IPS-15b (cell line): ENCODE data around the gene OR1I1.

Experiments
- H3K27me3 ChIP-seq: one replicate; pipeline ENCODE4 v1.6.1; 2013; ENCODE audit warnings: low read length; ENCODE audit not compliant: control insufficient read depth, insufficient read depth
- H3K36me3 ChIP-seq: one replicate; pipeline ENCODE4 v1.6.1; 2013; ENCODE audit warnings: low read length; ENCODE audit not compliant: control insufficient read depth, insufficient read depth
- H3K4me1 ChIP-seq: one replicate; pipeline ENCODE4 v1.6.1; 2013; ENCODE audit warnings: mild to moderate bottlenecking, low read length; ENCODE audit not compliant: control insufficient read depth, insufficient read depth
- H3K4me3 ChIP-seq: one replicate; pipeline ENCODE4 v1.5.1; 2013; ENCODE audit warnings: low read depth, low read length
- H3K9ac ChIP-seq: one replicate; pipeline ENCODE4 v1.6.1; 2013; ENCODE audit warnings: low read depth, mild to moderate bottlenecking, low read length
- H3K9me3 ChIP-seq: one replicate; pipeline ENCODE4 v1.6.1; 2013; ENCODE audit warnings: mild to moderate bottlenecking, low read length; ENCODE audit not compliant: control insufficient read depth, insufficient read depth

Gene OR1I1

GRCh38 chr19:15081911-15082310, at the start of gene OR1I1:
OR1I1 (plus strand) TSS chr19:15082211; CDS start chr19:15087066, 4,855 bp downstream.
- H3K4me1 ChIP-seq: no peaks in the 10 kb centered on the region
- no peak within 1 kb of the TSS for H3K9ac ChIP-seq
- H3K9me3 ChIP-seq: no peaks in the 10 kb centered on the region
- no peak within 1 kb of the TSS for H3K4me3 ChIP-seq
- no peaks in the 10 kb centered on the region for H3K36me3 ChIP-seq
- H3K27me3 ChIP-seq: peaks cover 6% of the 10 kb centered on the region

- H3K36me3 ChIP-seq: no peaks in the 10 kb centered on the region
- H3K4me3 ChIP-seq: no peak overlapping the region
- H3K9me3 ChIP-seq: no peaks in the 10 kb centered on the region
- no peaks in the 10 kb centered on the region for H3K4me1 ChIP-seq
- H3K27me3 ChIP-seq: no peaks in the 10 kb centered on the region
- H3K9ac ChIP-seq: no peak overlapping the region
Measured at GRCh38 chr19:15035795-15036311, 46.2 kb upstream of the OR1I1 start.

- Histone ChIP-seq H3K4me3 (no peak overlapping the region), H3K4me1 (no peaks in the 10 kb centered on the region), H3K9ac (no peak overlapping the region), H3K36me3 (no peaks in the 10 kb centered on the region), H3K9me3 (no peaks in the 10 kb centered on the region), H3K27me3 (no peaks in the 10 kb centered on the region)
Measured at GRCh38 chr19:15037586-15037985, 44.4 kb upstream of the OR1I1 start.

GRCh38 chr19:15038294-15038693, 43.7 kb upstream of the OR1I1 start:
- Histone ChIP-seq H3K27me3 (no peaks in the 10 kb centered on the region), H3K9me3 (no peaks in the 10 kb centered on the region), H3K36me3 (no peaks in the 10 kb centered on the region), H3K4me1 (no peaks in the 10 kb centered on the region), H3K4me3 (no peak overlapping the region), H3K9ac (no peak overlapping the region)

GRCh38 chr19:15042003-15042402, 40.0 kb upstream of the OR1I1 start:
- H3K27me3 ChIP-seq: no peaks in the 10 kb centered on the region

GRCh38 chr19:15042826-15043225, 39.2 kb upstream of the OR1I1 start:
- Histone ChIP-seq H3K4me1 (no peaks in the 10 kb centered on the region), H3K36me3 (no peaks in the 10 kb centered on the region), H3K9me3 (no peaks in the 10 kb centered on the region), H3K27me3 (no peaks in the 10 kb centered on the region), H3K4me3 (no peak overlapping the region), H3K9ac (no peak overlapping the region)

More at GRCh38 chr19:15042003-15042402, 40.0 kb upstream of the OR1I1 start:
- no peaks in the 10 kb centered on the region for H3K36me3 ChIP-seq
- H3K4me3 ChIP-seq: no peak overlapping the region
- H3K4me1 ChIP-seq: no peaks in the 10 kb centered on the region
- no peak overlapping the region for H3K9ac ChIP-seq
- no peaks in the 10 kb centered on the region for H3K9me3 ChIP-seq

GRCh38 chr19:15045506-15045905, 36.5 kb upstream of the OR1I1 start:
- Histone ChIP-seq H3K36me3 (no peaks in the 10 kb centered on the region), H3K4me3 (no peak overlapping the region), H3K9me3 (no peaks in the 10 kb centered on the region), H3K9ac (no peak overlapping the region), H3K27me3 (no peaks in the 10 kb centered on the region), H3K4me1 (no peaks in the 10 kb centered on the region)

- no peaks in the 10 kb centered on the region for H3K27me3 ChIP-seq
- no peaks in the 10 kb centered on the region for H3K36me3 ChIP-seq
- no peaks in the 10 kb centered on the region for H3K4me1 ChIP-seq
- H3K4me3 ChIP-seq: no peak overlapping the region
- H3K9ac ChIP-seq: no peak overlapping the region
- H3K9me3 ChIP-seq: no peaks in the 10 kb centered on the region
Measured at GRCh38 chr19:15047680-15048079, 34.3 kb upstream of the OR1I1 start.

GRCh38 chr19:15048128-15048527, 33.9 kb upstream of the OR1I1 start:
- Histone ChIP-seq H3K9me3 (no peaks in the 10 kb centered on the region), H3K27me3 (no peaks in the 10 kb centered on the region), H3K9ac (no peak overlapping the region), H3K4me1 (no peaks in the 10 kb centered on the region), H3K4me3 (no peak overlapping the region), H3K36me3 (no peaks in the 10 kb centered on the region)

GRCh38 chr19:15048885-15049541, 33.0 kb upstream of the OR1I1 start, which contains the start of gene CASP14:
CASP14 (plus strand) TSS chr19:15049480; CDS start chr19:15052252, 2,772 bp downstream.
- Histone ChIP-seq H3K36me3 (no peaks in the 10 kb centered on the region), H3K4me1 (no peaks in the 10 kb centered on the region), H3K27me3 (no peaks in the 10 kb centered on the region), H3K9me3 (no peaks in the 10 kb centered on the region), H3K4me3 (no peak within 1 kb of the TSS), H3K9ac (no peak within 1 kb of the TSS)

GRCh38 chr19:15050639-15051038, 31.4 kb upstream of the OR1I1 start:
- Histone ChIP-seq H3K4me3 (no peak overlapping the region), H3K9me3 (no peaks in the 10 kb centered on the region), H3K4me1 (no peaks in the 10 kb centered on the region), H3K27me3 (no peaks in the 10 kb centered on the region), H3K9ac (no peak overlapping the region), H3K36me3 (no peaks in the 10 kb centered on the region)

- Histone ChIP-seq H3K36me3 (no peaks in the 10 kb centered on the region), H3K4me3 (no peak overlapping the region), H3K9me3 (no peaks in the 10 kb centered on the region), H3K27me3 (no peaks in the 10 kb centered on the region), H3K9ac (no peak overlapping the region), H3K4me1 (no peaks in the 10 kb centered on the region)
Measured at GRCh38 chr19:15062036-15062435, 20.0 kb upstream of the OR1I1 start.
